ENCODE results near the gene ZNF33B. TPM values are rescaled to one million over a fixed set of nuclear protein-coding genes. Genes with fewer than 3 reads are reported as not detected.

Gene ZNF33B
- total RNA-seq, 1 donor from 2014 or later: 34.5 TPM

DNA sequence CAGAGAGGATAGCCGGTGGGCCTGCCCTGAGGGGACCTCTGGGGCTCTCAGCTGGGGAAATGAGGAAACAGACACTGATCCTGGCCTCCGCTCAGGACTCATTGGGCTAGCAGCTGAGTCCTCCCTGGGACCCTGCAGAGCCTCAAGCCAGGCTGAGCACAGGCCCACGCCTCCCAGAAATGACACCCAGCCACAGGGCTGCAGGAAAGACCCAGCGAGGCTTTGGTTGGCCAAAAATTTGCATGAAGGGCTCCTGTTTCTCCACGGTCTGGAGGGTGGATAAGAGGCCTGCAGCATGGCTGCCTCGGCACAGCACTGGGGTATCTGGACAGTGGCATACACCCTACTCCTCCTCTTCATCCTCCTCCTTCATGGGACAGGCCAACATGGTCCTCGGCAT, 60.4 kb downstream of the ZNF33B start:
- Histone ChIP-seq H3F3A (ENCODE audit: low read depth) (no peaks in the 10 kb centered on the region), H3K9ac (no peak overlapping the region), H3K27ac (no peak overlapping the region), H3K9me3 (ENCODE audit: low read depth) (no peaks in the 10 kb centered on the region), H3K4me2 (no peak overlapping the region), H3K79me2 (ENCODE audit: low read depth) (no peaks in the 10 kb centered on the region), H3K4me1 (no peaks in the 10 kb centered on the region), H2AFZ (replicated peaks) (no peak overlapping the region), H4K20me1 (ENCODE audit: low read depth) (no peaks in the 10 kb centered on the region), H3K4me3 (no peak overlapping the region), H3K27me3 (no peaks in the 10 kb centered on the region), H3K36me3 (no peaks in the 10 kb centered on the region)
- Mint-ChIP-seq H3K9me3 (peaks cover 17% of the 10 kb centered on the region), H3K27ac (no peak overlapping the region), H3K36me3 (peaks cover 3% of the 10 kb centered on the region), H3K4me1 (peaks cover 12% of the 10 kb centered on the region), H3K4me3 (no peak overlapping the region), H3K27me3 (ENCODE audit: insufficient read depth, low read depth) (peaks cover 3% of the 10 kb centered on the region)
- DNase-seq (ENCODE audit: low spot score): no peak
- no peak for TF ChIP-seq EZH2phosphoT487 (IDR thresholded peaks at IDR 0.05)
- TF ChIP-seq CTCF (IDR thresholded peaks at IDR 0.05): no peak
- TF ChIP-seq EZH2 (IDR thresholded peaks at IDR 0.05): no peak

DNA sequence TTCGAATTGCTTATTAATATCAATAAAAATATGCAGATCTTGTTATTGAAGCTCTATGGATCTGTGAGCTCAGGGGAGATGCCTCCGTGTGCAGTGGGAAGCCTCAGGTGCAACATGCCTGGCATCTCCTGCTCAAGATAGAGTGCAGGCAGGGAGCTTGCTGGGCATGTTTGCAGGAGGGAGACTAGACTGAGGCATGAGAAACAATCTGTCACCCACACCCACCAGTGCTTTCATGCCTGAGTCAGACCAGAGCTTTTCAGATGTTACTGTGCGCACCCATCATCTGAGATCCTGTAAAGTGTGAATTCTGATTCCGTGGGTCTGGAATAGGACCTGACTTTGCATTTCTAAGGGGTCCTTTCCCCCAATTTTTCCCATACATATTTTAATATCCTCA, 62.0 kb downstream of the ZNF33B start:
- Mint-ChIP-seq H3K4me1 (peaks cover 12% of the 10 kb centered on the region), H3K27ac (no peak overlapping the region), H3K9me3 (peaks cover 17% of the 10 kb centered on the region), H3K27me3 (ENCODE audit: insufficient read depth, low read depth) (peaks cover 4% of the 10 kb centered on the region), H3K4me3 (no peak overlapping the region), H3K36me3 (no peaks in the 10 kb centered on the region)
- Histone ChIP-seq H3K27me3 (no peaks in the 10 kb centered on the region), H4K20me1 (ENCODE audit: low read depth) (no peaks in the 10 kb centered on the region), H3F3A (ENCODE audit: low read depth) (no peaks in the 10 kb centered on the region), H3K9me3 (ENCODE audit: low read depth) (no peaks in the 10 kb centered on the region), H3K4me3 (no peak overlapping the region), H3K79me2 (ENCODE audit: low read depth) (no peaks in the 10 kb centered on the region), H3K4me1 (no peaks in the 10 kb centered on the region), H2AFZ (replicated peaks) (no peak overlapping the region), H3K36me3 (no peaks in the 10 kb centered on the region), H3K9ac (no peak overlapping the region), H3K4me2 (no peak overlapping the region), H3K27ac (no peak overlapping the region)
- no peak for DNase-seq (ENCODE audit: low spot score)
- TF ChIP-seq CTCF (IDR thresholded peaks at IDR 0.05) (no peak), EZH2phosphoT487 (IDR thresholded peaks at IDR 0.05) (no peak), EZH2 (IDR thresholded peaks at IDR 0.05) (no peak)

- H3K9me3 ChIP-seq (ENCODE audit: low read depth): no peaks in the 10 kb centered on the region
- Mint-ChIP-seq H3K4me3 (no peak overlapping the region), H3K27ac (no peak overlapping the region)
These were observed 64.0 kb downstream of the ZNF33B start for GRCh38 chr10:42574336-42574735.

More at GRCh38 chr10:42574336-42574735, 64.0 kb downstream of the ZNF33B start:
- Histone ChIP-seq H3K9ac (no peak overlapping the region), H3K4me2 (no peak overlapping the region), H3K4me3 (no peak overlapping the region), H2AFZ (replicated peaks) (no peak overlapping the region), H3F3A (ENCODE audit: low read depth) (no peaks in the 10 kb centered on the region), H3K27me3 (no peaks in the 10 kb centered on the region), H3K4me1 (no peaks in the 10 kb centered on the region), H3K27ac (no peak overlapping the region), H4K20me1 (ENCODE audit: low read depth) (no peaks in the 10 kb centered on the region), H3K36me3 (no peaks in the 10 kb centered on the region), H3K79me2 (ENCODE audit: low read depth) (no peaks in the 10 kb centered on the region)
- H3K4me1 Mint-ChIP-seq: peaks cover 12% of the 10 kb centered on the region
- H3K27me3 Mint-ChIP-seq (ENCODE audit: insufficient read depth, low read depth): peaks cover 4% of the 10 kb centered on the region
- no peak for DNase-seq (ENCODE audit: low spot score)
- H3K9me3 Mint-ChIP-seq: peaks cover 20% of the 10 kb centered on the region
- no peaks in the 10 kb centered on the region for H3K36me3 Mint-ChIP-seq
- TF ChIP-seq CTCF (IDR thresholded peaks at IDR 0.05): no peak
- no peak for TF ChIP-seq EZH2phosphoT487 (IDR thresholded peaks at IDR 0.05)
- no peak for TF ChIP-seq EZH2 (IDR thresholded peaks at IDR 0.05)

All from neural progenitor cell (in vitro differentiated cells).